Common myeloid progenitor, CD34-positive (primary cell): Measurements from ENCODE around the gene ANKRD17.

Experiments
- CTCF ChIA-PET: fragments of 350-600 bp; sonication (Branson Sonifier 250); formaldehyde crosslinking; loops from one replicate; lab custom pipeline; 2021; ENCODE audit warnings: antibody characterized with exemption; lab: Charles Lee
- POLR2A ChIA-PET: fragments of 350-600 bp; sonication (Branson Sonifier 250); formaldehyde crosslinking; loops from one replicate; lab custom pipeline; 2021; ENCODE audit warnings: antibody characterized with exemption; lab: Charles Lee
- DNase-seq, 3 donors: peaks; one replicate each; pipeline versions ENCODE4 v3.0.0 to v3.0.0-alpha.2; 2013
- H3K27ac ChIP-seq, 2 experiments: 1 replicate in 1 of 2; 2 replicates in 1 of 2; pipeline ENCODE4 v1.7.0; 2013; ENCODE audit warnings: inconsistent platforms in 2 of 2, low read length in 2 of 2, mild to moderate bottlenecking in 2 of 2, low read depth in 1 of 2, moderate library complexity in 1 of 2; ENCODE audit not compliant: severe bottlenecking in 2 of 2, insufficient read depth in 1 of 2, poor library complexity in 1 of 2
- H3K27me3 ChIP-seq, 5 experiments: replicated peaks in 2 of 5; 1 replicate in 3 of 5; 2 replicates in 2 of 5; pipeline versions ENCODE4 v1.6.1 to v1.7.0; 2013; ENCODE audit warnings: low read length in 4 of 5, mild to moderate bottlenecking in 2 of 5, moderate library complexity in 2 of 5, inconsistent platforms in 1 of 5; ENCODE audit not compliant: insufficient read depth in 5 of 5, control insufficient read depth in 4 of 5
- H3K36me3 ChIP-seq, 4 experiments: 1 replicate in 2 of 4; 2 replicates in 2 of 4; pipeline versions ENCODE4 v1.6.1 to v1.7.0; 2013; ENCODE audit warnings: low read length in 3 of 4, control low read depth in 1 of 4, mild to moderate bottlenecking in 1 of 4; ENCODE audit not compliant: control insufficient read depth in 4 of 4, insufficient read depth in 4 of 4
- H3K4me1 ChIP-seq, 4 experiments: 1 replicate in 3 of 4; 2 replicates in 1 of 4; pipeline versions ENCODE4 v1.6.1 to v1.7.1; 2013; ENCODE audit warnings: low read length in 3 of 4, mild to moderate bottlenecking in 3 of 4, control low read depth in 1 of 4, inconsistent platforms in 1 of 4, moderate library complexity in 1 of 4; ENCODE audit not compliant: control insufficient read depth in 4 of 4, insufficient read depth in 4 of 4; ENCODE audit errors: control extremely low read depth in 1 of 4
- H3K4me3 ChIP-seq, 7 experiments: 1 replicate in 4 of 7; 2 replicates in 3 of 7; pipeline versions ENCODE4 v1.5.1 to v1.7.0; 2013; ENCODE audit warnings: mild to moderate bottlenecking in 7 of 7, low read length in 6 of 7, moderate library complexity in 6 of 7, inconsistent platforms in 2 of 7, low read depth in 2 of 7, control low read depth in 1 of 7; ENCODE audit not compliant: insufficient read depth in 4 of 7, control insufficient read depth in 1 of 7; ENCODE audit errors: extremely low read depth in 1 of 7
- H3K9me3 ChIP-seq, 5 experiments: 1 replicate in 4 of 5; 2 replicates in 1 of 5; pipeline versions ENCODE4 v1.6.1 to v1.7.1; 2013; ENCODE audit warnings: low read length in 4 of 5, mild to moderate bottlenecking in 2 of 5, inconsistent platforms in 1 of 5, low read depth in 1 of 5, moderate library complexity in 1 of 5; ENCODE audit not compliant: control insufficient read depth in 4 of 5, insufficient read depth in 2 of 5; ENCODE audit errors: control extremely low read depth in 1 of 5
- WGBS: methylation state at CpG from one replicate; pipeline ENCODE4 v1.1.5; 2013; ENCODE audit not compliant: insufficient coverage; 5-methylcytosine and 5-hydroxymethylcytosine counted together

Gene ANKRD17

DNA sequence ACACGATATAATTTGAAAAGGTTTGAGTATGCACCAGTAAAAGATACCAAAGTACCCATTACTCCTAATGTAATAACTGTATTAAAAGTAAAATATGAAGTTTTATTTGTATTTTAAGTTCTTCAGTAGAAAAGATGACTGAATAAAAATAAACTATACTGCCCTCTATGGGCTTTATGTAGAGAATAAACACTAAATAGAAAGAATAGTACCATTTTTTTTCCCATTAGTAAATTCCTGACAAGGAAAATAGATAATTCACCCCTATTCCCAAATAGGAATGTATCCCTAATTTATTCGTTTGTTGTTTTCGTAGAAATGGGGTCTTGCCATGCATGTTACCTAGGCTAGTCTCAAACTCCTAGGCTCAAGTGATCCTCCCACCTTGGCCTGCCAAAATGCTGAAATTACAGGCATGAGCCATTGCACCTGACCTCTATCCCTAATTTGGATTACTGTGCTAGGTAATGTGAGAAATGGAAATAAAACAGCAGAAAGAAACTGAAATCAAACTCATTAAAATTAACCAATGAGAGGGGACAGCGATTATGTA, 115.5 kb downstream of the ANKRD17 start:
- POLR2A ChIA-PET: interaction anchor here (0.6 kb wide), 1 partner anchor 39 kb away, joined by 3 read pairs; no protein-coding TSS in a partner anchor
- Histone ChIP-seq H3K4me1 (no peaks in the 10 kb centered on the region), H3K27me3 (no peaks in the 10 kb centered on the region), H3K9me3 (no peaks in the 10 kb centered on the region), H3K27ac (no peak overlapping the region), H3K4me3 (no peak overlapping the region), H3K36me3 (peaks cover 26 to 68% (median 49%) of the 10 kb centered on the region in 4 experiments)
- CTCF ChIA-PET: interaction anchor here (3.4 to 3.9 kb wide), 2 partner anchors 10 to 114 kb away, joined by 13 to 18 read pairs; no protein-coding TSS in a partner anchor
- WGBS: 100% methylated on average over 1 of the region's 4 CpGs
- peak in 1 of 3 donors; percentile 1 for DNase-seq

- no peak overlapping the region for H3K27ac ChIP-seq
- H3K27me3 ChIP-seq: no peaks in the 10 kb centered on the region
- DNase-seq: no peak
- WGBS: 100% methylated on average over 2 of the region's 2 CpGs
- H3K9me3 ChIP-seq: no peaks in the 10 kb centered on the region
- no peaks in the 10 kb centered on the region for H3K4me1 ChIP-seq
- CTCF ChIA-PET: interaction anchor here (0.9 to 2.7 kb wide), 9 partner anchors 8 to 117 kb away, joined by 3 to 11 read pairs (median 4); no protein-coding TSS in a partner anchor
- peaks cover 27 to 68% (median 51%) of the 10 kb centered on the region in 4 experiments for H3K36me3 ChIP-seq
- H3K4me3 ChIP-seq: no peak overlapping the region
- POLR2A ChIA-PET: interaction anchor here (0.6 to 0.9 kb wide), 2 partner anchors 51 to 119 kb away, joined by 3 to 7 read pairs; partner anchors contain the start of gene ANKRD17
These were observed 118.6 kb downstream of the ANKRD17 start for GRCh38 chr4:73139991-73140390.

DNA sequence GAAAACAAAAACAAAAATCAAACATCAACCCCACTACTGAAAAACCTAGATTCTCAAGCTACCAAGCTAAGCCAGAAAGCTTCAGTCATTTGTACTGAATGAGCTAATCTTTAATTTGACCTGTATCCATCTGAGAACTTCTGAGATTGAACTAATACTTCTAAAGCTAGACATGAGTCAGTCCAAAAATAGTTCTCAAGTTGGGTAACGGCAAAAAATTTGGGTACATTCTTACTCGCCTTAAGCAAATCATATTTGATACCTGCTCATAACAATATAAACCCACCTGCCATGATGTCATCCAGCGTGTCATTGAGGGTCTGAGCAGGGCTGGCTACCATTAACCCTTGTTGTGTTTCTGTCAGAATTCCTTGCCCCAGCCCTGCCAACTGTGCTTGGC, 119.4 kb downstream of the ANKRD17 start:
- Histone ChIP-seq H3K27me3 (no peaks in the 10 kb centered on the region), H3K4me3 (no peak overlapping the region), H3K36me3 (peaks cover 30 to 68% (median 52%) of the 10 kb centered on the region in 4 experiments), H3K4me1 (no peaks in the 10 kb centered on the region), H3K9me3 (no peaks in the 10 kb centered on the region), H3K27ac (no peak overlapping the region)
- WGBS: 100% methylated on average over 3 of the region's 3 CpGs
- DNase-seq: no peak
- ChIA-PET POLR2A (interaction anchor here (0.9 kb wide), 1 partner anchor 120 kb away, joined by 3 read pairs; the partner anchor contains the start of gene ANKRD17), CTCF (interaction anchor here (0.9 to 2.7 kb wide), 7 partner anchors 8 to 118 kb away, joined by 3 to 11 read pairs (median 4); no protein-coding TSS in a partner anchor)

DNA sequence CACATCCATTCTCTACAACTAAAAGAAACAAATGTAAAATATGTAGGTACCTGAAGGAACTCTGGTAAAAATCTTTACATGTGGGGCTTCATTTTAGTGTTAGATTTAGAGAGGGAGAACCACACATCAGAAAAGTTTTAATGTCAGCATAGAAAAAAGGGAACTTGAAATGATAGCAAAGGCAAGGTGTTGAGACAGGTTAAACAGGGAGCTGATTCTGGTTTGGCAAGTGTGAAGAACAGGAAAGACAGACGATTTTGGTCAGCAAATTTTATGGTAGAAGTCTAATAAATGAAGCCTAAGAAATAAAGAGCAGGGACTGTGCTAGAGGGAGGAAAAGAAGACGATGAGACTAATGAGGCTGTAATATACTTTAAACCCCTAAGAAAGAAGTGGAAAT, 121.5 kb downstream of the ANKRD17 start:
- Histone ChIP-seq H3K4me3 (no peak overlapping the region), H3K27me3 (no peaks in the 10 kb centered on the region), H3K36me3 (peaks cover 33 to 61% (median 48%) of the 10 kb centered on the region in 4 experiments), H3K4me1 (no peaks in the 10 kb centered on the region), H3K9me3 (no peaks in the 10 kb centered on the region), H3K27ac (peak overlapping the region in 1 of 2 experiments; percentile 2)
- CTCF ChIA-PET: no interaction called here
- peak in 1 of 3 donors; percentile 5 for DNase-seq
- WGBS: 20% methylated on average over 1 of the region's 2 CpGs
- POLR2A ChIA-PET: no interaction called here

DNA sequence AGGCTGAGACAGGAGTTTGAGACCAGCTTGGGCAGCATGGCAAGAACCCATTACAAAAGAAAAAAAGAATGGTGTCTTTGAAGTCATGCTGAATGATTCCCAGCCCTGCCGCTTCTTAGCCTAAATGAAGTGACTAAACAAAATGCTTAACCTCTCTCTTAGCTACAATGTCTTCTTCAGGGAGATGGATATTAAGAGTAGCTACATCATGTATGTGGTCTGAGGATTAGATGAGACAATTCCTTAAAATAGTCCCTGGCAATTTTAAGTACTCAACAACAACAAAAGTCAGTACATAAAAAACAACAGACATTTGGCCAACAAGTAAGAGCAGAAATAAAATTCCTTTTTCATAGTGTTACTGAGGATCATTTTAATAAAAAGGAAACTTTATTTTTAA, 124.8 kb downstream of the ANKRD17 start:
- WGBS: 100% methylated on average over 1 of the region's 1 CpG
- ChIA-PET CTCF (interaction anchor here (1.2 to 2.2 kb wide), 2 partner anchors 13 to 20 kb away, joined by 3 to 6 read pairs; no protein-coding TSS in a partner anchor), POLR2A (interaction anchor here (0.7 kb wide), 1 partner anchor 117 kb away, joined by 3 read pairs; no protein-coding TSS in a partner anchor)
- H3K4me1 ChIP-seq: no peaks in the 10 kb centered on the region
- H3K27ac ChIP-seq: no peak overlapping the region
- no peak for DNase-seq
- peaks cover 17 to 49% (median 31%) of the 10 kb centered on the region in 4 experiments for H3K36me3 ChIP-seq
- no peak overlapping the region for H3K4me3 ChIP-seq
- H3K27me3 ChIP-seq: no peaks in the 10 kb centered on the region
- H3K9me3 ChIP-seq: no peaks in the 10 kb centered on the region

DNA sequence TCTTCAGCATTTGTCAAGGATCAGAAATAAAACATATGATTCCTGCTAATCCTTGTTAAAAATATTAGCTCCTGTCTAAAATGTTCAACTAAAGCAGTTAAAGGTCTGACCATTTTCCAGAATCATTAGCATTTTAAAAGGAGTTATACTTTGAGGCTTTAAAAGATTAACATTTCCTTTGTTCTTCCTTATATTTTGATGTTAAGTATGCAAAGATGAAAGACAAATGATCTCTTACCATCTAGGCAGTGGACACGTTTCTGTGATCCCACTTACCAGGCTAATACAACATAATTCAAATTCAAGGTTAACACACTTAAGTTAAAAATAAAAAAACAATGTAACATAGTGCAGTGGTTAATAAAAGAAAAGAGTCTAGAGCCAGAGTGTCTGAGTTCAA, 127.3 kb downstream of the ANKRD17 start:
- no peak for DNase-seq
- POLR2A ChIA-PET: no interaction called here
- Histone ChIP-seq H3K27ac (no peak overlapping the region), H3K4me1 (no peaks in the 10 kb centered on the region), H3K9me3 (no peaks in the 10 kb centered on the region), H3K27me3 (no peaks in the 10 kb centered on the region), H3K36me3 (peaks cover 14 to 47% (median 30%) of the 10 kb centered on the region in 4 experiments), H3K4me3 (no peak overlapping the region)
- no CpG with 5 or more reads among the region's 1 CpG for WGBS
- CTCF ChIA-PET: interaction anchor here (0.8 to 1.0 kb wide), 2 partner anchors 8 to 12 kb away, joined by 3 to 4 read pairs; no protein-coding TSS in a partner anchor

- WGBS: 92% methylated on average over 1 of the region's 1 CpG
- POLR2A ChIA-PET: no interaction called here
- Histone ChIP-seq H3K9me3 (no peaks in the 10 kb centered on the region), H3K36me3 (peaks cover 11 to 48% (median 36%) of the 10 kb centered on the region in 4 experiments), H3K4me1 (no peaks in the 10 kb centered on the region), H3K27me3 (no peaks in the 10 kb centered on the region), H3K4me3 (no peak overlapping the region), H3K27ac (no peak overlapping the region)
- DNase-seq: no peak
- CTCF ChIA-PET: interaction anchor here (0.7 to 3.4 kb wide), 8 partner anchors 9 to 127 kb away, joined by 3 to 34 read pairs (median 4); no protein-coding TSS in a partner anchor
These were observed 129.3 kb downstream of the ANKRD17 start for GRCh38 chr4:73129319-73129718.
